C4-2B (cell line): Measurements from ENCODE around the gene SP3.

ENCODE experiments used
- CTCF ChIP-seq: fragments of 450-650 bp; conservative IDR thresholded peaks from 2 replicates; pipeline ENCODE4 v1.5.1; 2017; ENCODE audit warnings: mild to moderate bottlenecking
- ZFX ChIP-seq: fragments of 450-650 bp; IDR thresholded peaks from 2 replicates; pipeline ENCODE4 v1.6.1; 2017

DNA sequence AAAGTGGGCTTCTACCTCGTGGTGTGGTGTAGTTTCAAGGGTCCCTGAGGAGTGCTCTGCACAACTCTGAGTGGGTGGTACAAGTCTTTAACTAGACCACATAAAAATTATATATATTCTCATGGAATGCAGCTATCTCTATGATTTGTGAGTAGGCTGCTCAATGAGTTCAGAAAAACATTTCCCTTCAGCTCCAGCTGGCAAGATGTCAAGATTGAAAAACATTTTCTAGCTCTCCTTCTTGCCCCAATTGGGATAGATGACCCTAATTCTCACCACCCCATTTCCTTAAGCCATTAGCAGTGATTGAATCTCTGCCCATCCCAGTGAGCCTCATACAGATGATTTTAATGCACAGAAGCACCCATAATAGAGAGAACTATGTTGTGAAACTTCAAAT is 28.3 kb upstream of the SP3 start:
- TF ChIP-seq CTCF, result no peak
- TF ChIP-seq ZFX, result no peak
